HFFc6 (cell line): ENCODE measurements around the gene PNLIPRP3. TPM values are rescaled to one million over a fixed set of nuclear protein-coding genes. Genes with fewer than 3 reads are reported as not detected.
"Not testable (repeated sequence)": the region's sequence is repeated elsewhere in the genome, so short reads cannot be mapped to it uniquely, and the experiment has no call there.

Source experiments
- DNase-seq: peaks from one replicate; pipeline ENCODE4 v3.0.0-alpha.2; 2018
- H3K27ac Mint-ChIP-seq: 2 replicates; pipeline ENCODE4 v1.8.0; 2020; ENCODE audit warnings: mild to moderate bottlenecking, mixed read lengths
- H3K27me3 Mint-ChIP-seq: 2 replicates; pipeline ENCODE4 v1.8.0; 2021; ENCODE audit warnings: mild to moderate bottlenecking, moderate library complexity, mixed read lengths; ENCODE audit not compliant: insufficient read depth
- H3K36me3 Mint-ChIP-seq: 2 replicates; pipeline ENCODE4 v1.8.0; 2021; ENCODE audit warnings: low read depth, mixed read lengths
- H3K4me1 Mint-ChIP-seq: 2 replicates; pipeline ENCODE4 v1.8.0; 2020; ENCODE audit warnings: low read depth, mixed read lengths
- H3K4me3 Mint-ChIP-seq: 2 replicates; pipeline ENCODE4 v1.8.0; 2020; ENCODE audit warnings: mild to moderate bottlenecking, moderate library complexity, mixed read lengths
- H3K9me3 Mint-ChIP-seq: 2 replicates; pipeline ENCODE4 v1.8.0; 2020; ENCODE audit warnings: mild to moderate bottlenecking, mixed read lengths
- long read RNA-seq: library from polyadenylated mRNA; unstranded; transcript quantifications from one replicate; pipeline ENCODE4 v2.0.0, GENCODE V29; 2019
- total RNA-seq, 6 experiments: library from RNA; stranded (reverse); fragmentation: NEBNext Ultra II Directional; extraction: Animal tissue kit (Norgen Biotek cat#: 25700); gene quantifications; 2 replicates in 1 of 6; 3 replicates in 5 of 6; pipeline ENCODE4 v1.2.3, GENCODE V29; 2021
- TF ChIP-seq, protein P1 (sequence below): fragments of 200-600 bp; sonication (generic); IDR thresholded peaks from 2 replicates; pipeline ENCODE4 v1.5.0; 2021; ENCODE audit warnings: antibody characterized with exemption, mild to moderate bottlenecking

Gene PNLIPRP3
- not detected for total RNA-seq
- long read RNA-seq = 0 reads

DNA sequence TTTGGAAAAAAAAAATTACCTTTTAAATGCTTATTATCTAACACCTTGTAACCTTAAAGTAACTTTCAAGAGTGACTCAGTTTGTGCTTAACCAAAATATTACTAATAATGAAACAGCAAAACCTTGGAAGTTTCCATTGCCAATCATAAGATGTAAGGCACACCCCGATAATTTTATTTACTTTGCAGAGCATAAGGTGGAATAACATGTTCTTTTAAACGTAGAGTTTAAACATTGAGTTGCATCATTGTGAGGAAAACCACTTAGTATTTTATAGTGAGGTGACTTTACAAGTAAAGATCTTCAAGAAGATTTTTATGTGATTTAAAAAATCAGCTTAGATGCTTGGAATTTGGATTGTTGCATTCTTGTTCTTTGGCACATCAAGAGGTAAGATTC lies at the start of gene PNLIPRP3:
TSS of gene PNLIPRP3 (plus strand) at position 177 of the 400 bp plus-strand sequence. CDS start at position 343, 166 bp downstream.
- H3K4me3 Mint-ChIP-seq = no peak within 1 kb of the TSS
- H3K27me3 Mint-ChIP-seq = no peaks in the 10 kb centered on the region

DNA sequence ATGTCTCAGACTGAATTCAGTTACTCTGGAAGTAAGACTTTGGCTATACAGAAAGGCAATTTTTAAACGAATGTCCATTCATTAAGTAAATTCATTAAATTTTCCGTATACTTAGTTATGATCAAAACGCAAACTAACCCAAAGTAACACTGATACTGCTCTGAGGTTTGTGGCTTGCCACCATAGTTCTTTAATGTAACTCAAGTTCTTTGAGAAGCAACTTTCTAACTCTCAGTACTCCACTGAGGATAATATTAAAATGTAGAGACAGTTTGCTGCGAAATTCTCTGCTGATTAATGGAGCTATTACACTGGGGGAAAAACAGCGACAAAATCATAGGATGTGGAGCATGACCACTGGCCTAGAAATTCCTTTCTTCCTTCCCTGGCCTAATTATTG lies 45.4 kb upstream of the PNLIPRP3 start:
- Mint-ChIP-seq H3K27ac (no peak overlapping the region), H3K27me3 (no peaks in the 10 kb centered on the region), H3K36me3 (no peaks in the 10 kb centered on the region), H3K4me1 (peaks cover 11% of the 10 kb centered on the region; the same call in 1 of the 2 replicates), H3K9me3 (no peaks in the 10 kb centered on the region), H3K4me3 (no peak overlapping the region)
- TF ChIP-seq, protein P1, sequence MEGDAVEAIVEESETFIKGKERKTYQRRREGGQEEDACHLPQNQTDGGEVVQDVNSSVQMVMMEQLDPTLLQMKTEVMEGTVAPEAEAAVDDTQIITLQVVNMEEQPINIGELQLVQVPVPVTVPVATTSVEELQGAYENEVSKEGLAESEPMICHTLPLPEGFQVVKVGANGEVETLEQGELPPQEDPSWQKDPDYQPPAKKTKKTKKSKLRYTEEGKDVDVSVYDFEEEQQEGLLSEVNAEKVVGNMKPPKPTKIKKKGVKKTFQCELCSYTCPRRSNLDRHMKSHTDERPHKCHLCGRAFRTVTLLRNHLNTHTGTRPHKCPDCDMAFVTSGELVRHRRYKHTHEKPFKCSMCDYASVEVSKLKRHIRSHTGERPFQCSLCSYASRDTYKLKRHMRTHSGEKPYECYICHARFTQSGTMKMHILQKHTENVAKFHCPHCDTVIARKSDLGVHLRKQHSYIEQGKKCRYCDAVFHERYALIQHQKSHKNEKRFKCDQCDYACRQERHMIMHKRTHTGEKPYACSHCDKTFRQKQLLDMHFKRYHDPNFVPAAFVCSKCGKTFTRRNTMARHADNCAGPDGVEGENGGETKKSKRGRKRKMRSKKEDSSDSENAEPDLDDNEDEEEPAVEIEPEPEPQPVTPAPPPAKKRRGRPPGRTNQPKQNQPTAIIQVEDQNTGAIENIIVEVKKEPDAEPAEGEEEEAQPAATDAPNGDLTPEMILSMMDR = no peak
- no peak for DNase-seq

More for the DNA sequence above, at the start of gene PNLIPRP3:
- TF ChIP-seq, protein P1 = no peak
- no peaks in the 10 kb centered on the region for H3K4me1 Mint-ChIP-seq
- H3K9me3 Mint-ChIP-seq = no peaks in the 10 kb centered on the region
- H3K27ac Mint-ChIP-seq = no peak within 1 kb of the TSS
- no peak for DNase-seq
- no peaks in the 10 kb centered on the region for H3K36me3 Mint-ChIP-seq

DNA sequence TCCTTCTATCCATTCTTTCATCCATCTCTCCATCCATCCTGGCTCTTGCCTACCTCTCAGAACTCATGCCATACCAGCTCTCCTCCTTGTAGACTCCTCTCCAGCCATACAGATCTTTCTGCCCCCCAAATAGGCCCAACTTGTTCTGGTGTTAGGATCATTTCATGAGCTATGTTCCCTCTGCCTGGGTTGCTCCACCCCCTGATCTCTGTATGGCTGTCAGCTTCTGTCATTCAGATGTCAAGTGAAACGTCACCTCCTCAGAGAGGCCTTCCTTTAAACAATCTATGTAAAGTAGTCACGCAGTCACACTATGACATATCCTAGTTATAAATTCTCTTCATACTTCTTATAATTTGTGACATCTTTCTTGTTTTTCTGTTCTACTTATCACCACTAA lies 42.3 kb upstream of the PNLIPRP3 start:
- H3K27me3 Mint-ChIP-seq = peaks cover 4% of the 10 kb centered on the region

DNA sequence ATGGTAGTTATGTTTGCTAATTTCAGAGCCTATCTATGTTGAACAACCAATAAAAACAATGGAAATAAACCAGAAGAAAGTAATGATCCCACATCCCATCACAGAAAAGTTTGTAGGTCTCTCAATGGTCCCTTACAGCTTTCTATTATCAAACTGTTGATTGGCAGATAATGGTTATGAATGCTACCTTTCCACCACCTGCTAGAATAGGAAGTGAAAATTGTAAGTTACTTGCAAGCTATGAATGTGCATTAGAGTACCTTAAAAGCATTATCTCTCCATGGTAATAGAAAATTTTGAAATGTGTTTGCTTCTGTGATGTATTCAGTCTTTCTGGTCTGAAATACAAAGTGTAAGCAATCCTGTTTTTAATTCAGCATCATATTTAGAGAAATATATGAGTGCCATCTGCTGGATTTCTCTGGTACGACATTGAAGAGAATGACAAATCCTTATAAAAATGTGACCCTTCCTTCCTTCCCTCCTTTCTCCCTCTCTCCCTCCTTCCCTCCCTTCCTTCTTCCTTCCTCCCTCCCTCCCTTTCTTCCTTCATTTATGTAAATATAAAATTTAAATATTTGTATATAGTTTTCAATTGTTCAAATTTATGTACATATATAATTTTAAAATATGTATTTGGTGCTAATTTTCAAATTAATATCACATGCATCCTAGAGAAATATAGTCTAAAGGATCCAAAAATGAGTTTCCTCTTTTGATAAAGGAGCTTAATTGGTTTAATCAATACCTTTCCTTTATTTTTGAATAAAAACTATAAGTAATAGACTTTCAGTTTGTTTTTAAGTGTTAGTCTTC lies 41.4 kb upstream of the PNLIPRP3 start:
- Mint-ChIP-seq H3K27ac (no peak overlapping the region), H3K9me3 (no peaks in the 10 kb centered on the region), H3K27me3 (peaks cover 4% of the 10 kb centered on the region), H3K36me3 (no peaks in the 10 kb centered on the region), H3K4me3 (no peak overlapping the region), H3K4me1 (peaks cover 11% of the 10 kb centered on the region; the same call in 1 of the 2 replicates)
- TF ChIP-seq, protein P1 = peak; percentile 83
- peak; percentile 24 for DNase-seq

More for the DNA sequence above, 42.3 kb upstream of the PNLIPRP3 start:
- Mint-ChIP-seq H3K4me3 (no peak overlapping the region), H3K27ac (no peak overlapping the region), H3K4me1 (peaks cover 11% of the 10 kb centered on the region; the same call in 1 of the 2 replicates), H3K36me3 (no peaks in the 10 kb centered on the region), H3K9me3 (no peaks in the 10 kb centered on the region)
- TF ChIP-seq, protein P1 = no peak
- no peak for DNase-seq

DNA sequence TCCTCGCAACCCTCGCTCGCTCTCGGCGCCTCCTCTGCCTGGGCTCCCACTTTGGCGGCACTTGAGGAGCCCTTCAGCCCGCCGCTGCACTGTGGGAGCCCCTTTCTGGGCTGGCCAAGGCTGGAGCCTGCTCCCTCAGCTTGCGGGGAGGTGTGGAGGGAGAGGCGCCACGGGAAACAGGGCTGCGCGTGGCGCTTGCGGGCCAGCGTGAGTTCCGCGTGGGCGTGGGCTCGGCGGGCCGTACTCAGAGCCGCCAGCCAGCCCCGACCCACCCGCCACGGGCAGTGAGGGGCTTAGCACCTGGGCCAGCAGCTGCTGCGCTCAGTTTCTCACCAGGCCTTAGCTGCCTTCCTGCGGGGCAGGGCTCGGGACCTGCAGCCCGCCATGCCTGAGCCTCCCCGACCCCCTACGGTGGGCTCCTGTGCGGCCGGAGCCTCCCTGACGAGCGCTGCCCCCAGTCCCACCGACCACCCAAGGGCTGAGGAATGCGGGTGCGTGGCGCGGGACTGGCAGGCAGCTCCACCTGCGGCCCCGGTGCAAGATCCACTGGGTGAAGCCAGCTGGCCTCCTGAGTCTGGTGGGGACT lies 34.3 kb upstream of the PNLIPRP3 start:
- not testable (repeated sequence) for H3K4me3 Mint-ChIP-seq, H3K4me1 Mint-ChIP-seq, DNase-seq, H3K36me3 Mint-ChIP-seq, H3K27me3 Mint-ChIP-seq, H3K9me3 Mint-ChIP-seq, H3K27ac Mint-ChIP-seq
